HG03457 (cell line): ENCODE results near the gene ASPSCR1.

ENCODE experiments used
- ATAC-seq: cut with Tn5 transposase; IDR thresholded peaks from one replicate; pipeline ENCODE4 v1.9.1; 2021; ENCODE audit warnings: moderate number of reproducible peaks; ENCODE audit not compliant: unreplicated experiment

The ASPSCR1 gene

DNA sequence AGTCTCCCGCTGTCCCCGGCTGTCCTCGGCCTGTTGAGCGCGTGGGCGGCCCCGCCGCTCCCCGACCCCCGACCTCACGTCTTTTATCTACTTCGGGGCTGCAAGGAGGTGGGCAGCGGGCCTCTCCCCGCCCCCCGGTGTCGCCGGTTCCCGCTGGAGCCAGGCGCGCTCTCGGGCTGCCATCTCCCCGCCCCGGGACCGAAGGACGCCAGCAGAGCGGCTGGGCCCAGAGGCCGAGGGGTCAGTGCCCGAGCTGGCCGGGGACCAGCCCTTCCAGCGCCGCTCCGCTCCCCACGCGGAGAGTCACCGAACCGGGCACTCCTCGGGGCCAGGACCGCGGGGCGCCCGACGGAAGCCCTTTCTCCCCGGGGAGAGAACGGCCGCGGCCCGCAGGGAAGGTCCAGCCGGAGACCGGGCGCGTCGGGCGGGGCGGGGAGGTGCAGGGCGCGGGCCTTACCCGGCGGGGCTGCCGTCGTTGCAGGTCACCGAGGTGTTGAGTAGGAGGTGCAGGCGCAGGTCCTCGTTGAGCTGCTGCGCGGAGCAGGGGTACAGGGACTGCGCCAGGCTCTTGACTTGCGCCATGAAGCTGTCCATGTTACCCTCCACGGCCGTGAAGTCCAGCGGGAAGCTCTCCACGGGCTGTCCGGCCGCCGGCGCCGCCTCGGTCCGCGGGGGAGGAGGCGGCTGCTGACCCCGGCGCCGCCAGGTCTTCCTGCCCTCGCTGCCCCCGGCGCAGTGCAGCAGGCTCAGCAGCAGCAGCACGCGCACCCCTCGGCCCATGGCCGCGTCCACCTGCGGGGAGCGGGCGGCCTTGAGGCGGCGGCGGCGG lies 17.1 kb upstream of the ASPSCR1 start:
- ATAC-seq, result no peak

DNA sequence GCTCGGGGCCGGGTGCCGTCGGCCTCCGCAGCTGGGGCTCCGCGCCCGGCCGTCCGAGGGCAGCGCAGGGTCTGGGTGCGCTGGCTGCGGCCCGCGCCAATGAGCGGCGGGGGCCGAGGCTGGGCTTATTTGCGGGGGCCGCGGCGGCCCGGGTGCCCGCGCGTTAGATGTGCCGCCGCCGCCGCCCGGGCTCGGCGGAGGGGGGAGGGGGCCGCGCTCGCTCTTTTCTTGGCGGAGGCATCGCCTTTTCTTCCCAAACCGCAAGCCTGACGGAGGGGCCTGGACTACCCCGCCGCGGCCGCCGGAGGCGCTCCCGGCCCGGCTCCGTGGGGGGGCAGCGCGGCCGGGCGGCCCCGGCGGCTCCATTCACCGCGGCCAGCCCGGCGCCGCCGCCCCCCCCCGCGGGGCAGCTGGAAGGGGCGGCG lies 16.3 kb upstream of the ASPSCR1 start, which contains the start of gene NOTUM:
Gene NOTUM, minus strand, starts transcription at position 101 of the 425 bp plus-strand sequence. CDS start 278 bp downstream, outside the sequence.
- no peak for ATAC-seq

DNA sequence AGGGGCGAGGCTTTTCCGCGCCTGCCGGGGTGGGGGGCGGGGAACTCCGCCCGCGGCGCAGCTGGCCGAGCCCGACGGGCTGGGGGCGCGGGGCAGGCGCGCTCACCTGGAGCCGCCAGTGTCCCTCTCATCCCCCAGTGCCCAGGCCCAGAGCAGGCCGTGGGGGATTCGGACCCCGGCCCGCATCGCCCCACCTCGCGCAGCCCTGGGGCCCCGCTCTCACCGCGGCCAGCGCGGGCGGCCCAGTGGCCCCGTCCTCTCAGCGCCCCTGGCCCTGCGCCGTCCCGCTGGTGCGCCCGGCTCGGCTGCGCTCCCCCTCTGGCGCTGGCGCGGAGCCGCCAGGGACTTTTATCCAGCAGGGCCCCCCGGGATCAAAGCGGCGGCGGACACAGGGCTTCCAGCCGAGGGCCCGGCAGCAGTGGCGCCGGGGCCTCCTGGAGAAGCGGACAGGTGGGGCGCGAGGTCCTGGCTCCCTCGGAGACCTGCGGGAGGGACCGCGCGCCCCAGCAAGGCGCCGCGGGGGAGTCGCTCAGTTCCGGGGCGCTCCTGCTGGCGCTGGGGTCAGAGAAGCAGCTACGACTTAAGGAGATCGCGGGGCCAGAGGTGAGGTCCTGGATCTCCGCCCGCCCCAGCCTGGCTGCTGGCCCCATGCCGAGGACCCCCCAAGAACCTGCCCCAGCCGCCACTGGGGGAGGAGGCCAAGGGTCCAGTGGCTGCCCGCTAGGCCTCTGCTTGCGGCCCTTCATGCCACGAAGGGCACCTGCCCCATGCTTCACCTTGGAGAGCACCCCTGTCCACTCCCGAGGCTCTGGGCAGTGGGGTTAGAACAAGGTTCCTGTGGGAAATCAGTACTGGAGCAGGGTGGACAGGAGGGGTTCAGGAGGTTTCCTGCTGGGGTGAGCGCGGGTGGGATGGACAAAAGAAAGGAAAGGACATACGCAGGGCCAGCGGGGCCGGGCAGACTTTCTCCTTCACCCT lies 15.6 kb upstream of the ASPSCR1 start:
- no peak for ATAC-seq

DNA sequence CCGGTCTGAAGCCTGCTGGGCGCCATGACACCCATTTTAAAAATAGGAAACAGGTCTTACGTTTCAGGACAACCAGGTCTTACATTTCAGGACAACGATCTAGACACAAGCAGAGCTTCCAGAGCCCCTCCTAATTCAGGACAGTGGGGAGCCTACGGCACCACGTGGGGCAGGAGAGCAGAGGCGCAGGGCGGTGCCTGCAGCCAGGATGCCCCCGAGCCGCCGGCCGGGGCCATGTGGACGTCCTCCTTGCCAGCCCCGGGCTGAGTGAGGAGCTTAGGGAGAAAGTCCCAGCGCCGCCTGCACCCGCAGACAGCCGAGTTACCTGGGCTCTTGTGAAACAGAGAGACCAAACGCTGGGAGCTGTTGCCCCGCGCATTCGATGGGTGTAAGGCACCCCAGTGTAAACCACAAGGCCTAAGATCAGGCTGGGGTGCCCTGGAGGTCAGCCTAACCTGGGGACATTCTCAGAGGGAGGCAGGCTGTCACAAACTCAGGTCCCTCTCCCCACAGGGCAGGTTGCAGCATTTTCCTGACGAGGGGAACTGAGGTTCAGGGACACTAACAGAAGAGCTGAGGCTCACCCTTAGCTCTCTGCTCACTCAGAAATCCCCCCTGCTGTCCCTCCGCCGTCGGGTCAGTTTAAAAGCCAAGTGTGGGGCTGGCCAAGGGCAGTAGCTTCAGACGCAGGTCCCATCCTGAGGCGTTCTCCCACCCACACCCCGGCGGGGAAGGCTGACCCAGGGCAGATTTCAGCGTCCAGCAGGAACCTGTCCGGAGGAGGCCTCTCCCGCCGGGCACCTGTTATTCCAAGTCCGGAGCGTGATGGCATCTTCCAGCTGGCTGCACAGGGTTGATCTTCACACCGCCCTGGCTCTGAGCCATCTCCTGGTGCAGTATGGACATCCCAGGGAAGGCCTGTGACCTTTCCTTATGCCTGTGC lies 14.7 kb upstream of the ASPSCR1 start:
- no peak for ATAC-seq

DNA sequence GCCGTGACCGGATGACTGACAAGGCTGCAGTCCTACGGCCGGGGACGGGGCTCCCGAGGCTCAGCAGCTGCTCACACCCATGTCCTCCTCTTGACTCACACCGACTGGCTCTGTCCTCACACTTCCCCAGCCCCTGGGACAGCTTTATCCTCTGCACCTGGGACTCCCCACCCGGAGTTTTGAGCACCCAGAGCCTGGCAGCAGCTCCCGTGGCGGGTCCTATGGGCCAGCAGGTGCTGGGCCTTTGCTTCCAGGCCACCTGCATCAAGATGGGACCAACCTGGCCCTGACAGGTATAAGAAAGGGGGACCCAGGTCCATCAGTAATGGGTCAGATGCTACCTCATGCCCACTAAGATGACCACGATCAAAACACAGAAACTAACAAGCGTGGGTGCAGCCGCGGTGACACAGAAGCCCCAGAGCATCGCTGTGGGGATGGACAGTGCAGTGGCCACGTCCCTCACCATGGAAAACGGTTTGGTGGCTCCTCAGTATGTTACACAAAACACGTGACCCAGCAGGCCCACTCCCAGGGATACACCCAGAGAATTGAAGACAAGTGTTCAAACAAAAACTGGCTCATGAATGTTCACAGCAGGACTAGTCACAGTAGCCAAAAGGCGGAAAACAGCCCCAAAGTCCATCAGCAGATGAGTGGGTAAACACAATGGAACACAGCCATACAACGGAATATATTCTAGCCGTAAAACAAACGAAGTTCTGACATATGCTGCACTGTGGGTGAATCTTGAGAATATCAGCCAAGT lies 13.2 kb upstream of the ASPSCR1 start:
- no peak for ATAC-seq

DNA sequence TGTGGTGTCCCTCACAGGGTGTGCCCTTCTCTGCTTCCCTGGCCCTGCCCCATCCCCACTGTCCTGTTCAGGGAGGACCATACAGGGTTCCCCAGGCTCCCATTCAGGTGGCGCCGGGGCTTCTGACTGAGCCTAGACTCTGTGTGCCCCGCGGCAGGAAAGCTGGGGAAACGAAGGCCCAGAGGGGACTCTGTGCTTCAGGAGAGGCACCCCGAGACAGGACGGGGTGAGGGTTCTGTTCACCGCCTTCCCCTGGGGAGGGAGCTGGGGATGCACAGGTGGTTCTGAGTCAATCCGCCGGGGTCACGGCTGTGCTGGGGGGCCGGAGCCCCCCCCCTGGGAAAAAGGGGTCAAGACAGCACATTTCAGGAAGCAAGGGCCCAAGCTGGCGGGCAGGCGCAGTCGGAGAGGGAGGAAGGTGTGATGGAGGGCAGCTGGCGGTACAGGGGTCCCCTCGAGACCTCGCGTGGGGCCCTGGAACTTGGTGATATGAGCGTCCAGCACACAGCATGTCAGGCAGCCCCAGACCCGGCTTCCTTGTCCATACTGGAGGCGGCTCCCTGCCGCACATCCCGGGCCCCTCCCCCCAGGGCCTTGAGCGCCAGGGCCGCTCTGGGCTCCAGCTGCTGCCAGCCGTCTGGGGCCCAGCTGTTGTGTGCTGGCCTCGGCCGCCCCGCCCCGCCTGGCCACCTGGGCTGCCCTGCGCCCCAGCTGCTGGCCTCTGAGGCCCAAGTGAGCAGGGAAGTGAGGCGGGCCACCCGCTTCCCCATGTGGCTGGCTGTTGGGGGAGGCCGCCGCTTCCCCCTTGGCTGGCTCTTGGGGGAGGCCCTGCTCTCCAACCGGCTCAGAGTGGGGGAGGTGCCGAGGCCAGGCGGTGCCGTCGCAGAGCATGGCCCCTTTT lies 10.8 kb upstream of the ASPSCR1 start:
- no peak for ATAC-seq

DNA sequence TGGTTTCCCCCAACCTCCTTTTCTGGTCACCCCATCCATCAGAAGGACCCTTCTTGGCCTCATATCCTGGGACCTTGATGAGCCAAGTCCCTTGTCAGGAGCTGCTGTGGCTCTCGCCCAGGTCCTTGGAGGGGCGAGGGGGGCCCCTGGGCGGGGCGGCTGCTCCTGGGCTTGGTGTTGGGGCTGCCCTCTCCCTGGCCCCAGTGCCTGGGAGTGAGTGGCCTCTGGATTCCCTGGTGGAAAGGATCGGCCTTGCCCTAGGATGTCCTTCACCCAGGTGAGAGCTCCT lies 10.2 kb upstream of the ASPSCR1 start:
- no peak for ATAC-seq

DNA sequence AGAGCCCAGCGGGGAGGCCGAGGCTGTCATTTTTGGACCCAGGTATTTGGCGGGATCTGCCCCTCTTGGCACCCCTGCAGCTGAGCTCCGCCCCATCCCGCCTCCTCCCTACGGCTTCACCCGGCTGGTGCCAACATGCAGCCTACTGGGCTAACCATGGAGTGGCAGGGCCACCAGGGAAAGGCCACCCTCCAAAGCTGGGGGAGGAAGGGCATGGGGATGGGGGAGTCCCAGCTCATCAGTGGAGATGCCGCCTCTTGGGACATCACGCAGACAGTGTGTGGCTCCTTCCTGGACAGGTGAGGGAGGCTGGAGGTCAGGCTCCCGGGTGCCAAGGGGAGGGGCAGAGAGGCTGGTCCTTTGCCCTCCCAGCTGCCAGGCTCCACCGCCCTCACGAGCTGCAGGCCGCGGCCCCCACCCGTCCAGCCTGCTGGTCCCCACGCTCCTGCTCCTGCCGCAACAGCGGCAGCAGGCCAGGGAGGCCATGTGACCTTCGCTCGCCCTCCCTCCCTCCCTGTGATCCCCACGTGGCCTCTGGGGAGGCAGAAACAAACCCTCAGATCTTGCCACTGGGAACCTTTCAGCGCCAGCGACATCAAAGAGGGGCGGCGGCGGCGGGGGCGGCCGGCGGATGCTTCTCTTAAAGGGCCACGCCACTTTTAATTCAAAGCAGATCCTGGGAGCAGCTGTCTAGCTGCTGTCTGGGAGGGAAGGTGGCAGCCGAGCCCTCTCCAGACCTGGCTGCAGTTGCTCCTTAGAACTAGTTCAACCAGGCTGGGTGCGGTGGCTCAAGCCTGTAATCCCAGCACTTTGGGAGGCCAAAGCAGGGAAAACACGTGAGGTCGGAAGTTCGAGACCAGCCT lies 9.7 kb upstream of the ASPSCR1 start:
- ATAC-seq, result no peak

DNA sequence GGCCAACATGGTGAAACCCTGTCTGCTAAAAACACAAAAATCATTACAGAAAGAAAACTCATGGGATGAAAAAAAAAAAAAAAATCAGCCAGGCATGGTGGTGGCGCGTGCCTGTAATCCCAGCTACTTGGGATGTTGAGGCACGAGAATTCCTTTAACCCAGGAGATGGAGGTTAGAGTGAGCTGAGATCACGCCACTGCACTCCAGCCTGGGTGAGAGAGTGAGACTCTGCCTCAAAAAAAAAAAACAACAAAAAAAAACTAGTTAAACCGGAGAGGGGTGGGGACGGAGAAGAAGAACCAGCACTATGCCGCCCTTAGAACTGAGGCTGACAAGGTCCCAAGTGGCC lies 9.1 kb upstream of the ASPSCR1 start:
- ATAC-seq, result no peak

DNA sequence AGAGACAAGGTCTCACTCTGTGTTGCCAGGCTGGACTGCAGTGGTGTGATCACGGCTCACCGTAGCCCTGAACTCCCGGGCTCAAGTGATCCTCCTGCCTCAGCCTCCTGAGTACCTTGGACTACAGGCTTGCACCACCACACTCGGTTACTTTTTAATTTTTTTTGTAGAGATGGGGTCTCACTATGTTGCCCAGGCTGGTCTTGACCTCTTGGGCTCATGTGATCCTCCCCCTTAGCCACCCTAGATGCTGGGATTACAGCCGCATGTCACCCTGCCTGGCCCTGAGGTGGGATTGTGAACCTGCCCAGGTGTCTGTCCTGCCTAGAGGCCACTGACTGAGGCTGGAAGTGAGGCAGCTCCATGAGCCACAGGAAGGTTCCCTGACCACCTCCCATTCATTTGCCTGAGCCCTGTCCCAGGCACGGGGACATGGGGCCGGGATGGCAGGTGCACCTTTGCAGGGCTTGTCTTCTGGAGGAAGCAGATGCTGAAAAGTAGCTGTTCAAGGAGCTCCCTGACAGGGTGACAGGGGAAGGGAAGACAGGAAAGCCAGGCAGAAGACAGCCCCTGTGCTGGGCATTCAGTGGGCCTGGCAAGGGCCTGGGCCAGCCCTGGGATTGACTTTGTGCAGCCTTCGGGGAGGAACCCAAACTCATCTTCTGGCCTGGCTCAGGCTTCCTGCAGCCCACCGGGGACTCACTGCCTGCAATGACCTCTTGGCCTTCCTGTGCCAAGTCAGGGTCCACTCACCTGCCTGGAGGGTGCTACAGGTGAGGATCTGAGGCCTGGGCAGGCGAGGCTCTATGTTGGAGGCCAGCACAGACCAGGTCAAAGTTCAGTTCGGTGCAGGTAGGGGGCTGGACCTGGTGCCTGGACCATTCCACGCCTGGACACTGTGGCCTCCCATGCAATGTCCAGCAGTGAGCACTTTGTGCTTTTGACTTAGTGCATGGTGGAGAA lies 8.3 kb upstream of the ASPSCR1 start:
- ATAC-seq, result no peak

DNA sequence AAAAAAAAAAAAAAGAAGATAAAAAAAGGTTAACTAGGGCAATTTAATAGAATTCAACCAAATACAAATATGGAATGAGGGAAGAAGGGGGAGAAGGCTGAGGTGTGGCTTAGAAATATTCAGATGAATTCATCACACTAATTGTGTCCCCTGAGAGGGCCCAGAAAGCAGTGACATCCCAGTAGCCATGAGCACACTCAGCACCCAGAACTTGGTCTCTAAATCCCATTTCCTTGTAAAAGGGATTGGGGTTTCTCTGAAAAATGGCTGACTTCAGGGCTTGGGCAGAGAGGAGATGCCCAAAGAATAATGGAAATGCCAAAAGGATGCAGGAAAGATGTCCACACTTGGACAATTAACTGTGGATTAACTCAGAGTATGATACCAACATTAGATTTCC lies 4.0 kb upstream of the ASPSCR1 start:
- no peak for ATAC-seq

DNA sequence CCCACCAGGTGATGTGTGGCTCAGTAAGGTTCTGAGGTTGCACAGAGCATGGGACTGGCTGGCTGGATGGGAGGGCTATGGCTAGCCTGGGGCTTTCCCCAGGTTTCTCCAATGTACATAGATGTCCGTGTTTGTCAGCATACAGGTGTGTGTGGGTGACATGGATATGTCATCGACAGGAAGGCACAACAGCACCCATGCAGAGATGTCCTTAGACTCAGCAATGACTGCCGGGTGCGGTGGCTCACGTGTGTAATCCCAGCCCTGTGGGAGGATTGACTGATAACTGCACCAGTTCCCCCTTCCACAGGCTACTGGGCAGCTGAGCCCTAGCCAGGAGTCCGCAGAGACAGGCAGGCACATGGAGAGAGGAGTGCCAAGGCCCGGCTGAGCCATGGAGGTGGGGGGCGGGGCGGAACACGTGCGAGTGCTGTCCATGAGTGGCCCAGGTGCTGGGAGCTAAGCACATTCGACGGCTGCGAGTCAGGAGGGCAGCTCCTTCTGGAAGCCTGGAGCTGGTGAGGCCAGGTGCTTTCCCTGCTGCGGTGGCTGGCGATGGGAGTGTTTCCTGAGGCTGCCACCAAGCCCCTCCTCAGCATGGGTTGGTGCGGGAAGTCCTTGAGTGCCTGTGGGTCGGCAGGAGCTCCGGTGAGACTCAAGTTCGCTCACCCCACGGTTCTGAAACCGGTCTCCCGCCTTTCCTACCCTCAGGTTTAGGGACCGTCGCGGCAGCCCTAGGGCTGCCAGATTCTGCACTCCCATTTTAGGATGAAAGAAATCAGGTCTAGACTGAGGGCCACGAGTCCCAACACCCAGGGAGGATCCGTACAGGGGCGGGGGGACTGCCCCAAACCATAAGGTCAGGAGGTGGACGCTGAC lies 858 bp upstream of the ASPSCR1 start:
- no peak for ATAC-seq

DNA sequence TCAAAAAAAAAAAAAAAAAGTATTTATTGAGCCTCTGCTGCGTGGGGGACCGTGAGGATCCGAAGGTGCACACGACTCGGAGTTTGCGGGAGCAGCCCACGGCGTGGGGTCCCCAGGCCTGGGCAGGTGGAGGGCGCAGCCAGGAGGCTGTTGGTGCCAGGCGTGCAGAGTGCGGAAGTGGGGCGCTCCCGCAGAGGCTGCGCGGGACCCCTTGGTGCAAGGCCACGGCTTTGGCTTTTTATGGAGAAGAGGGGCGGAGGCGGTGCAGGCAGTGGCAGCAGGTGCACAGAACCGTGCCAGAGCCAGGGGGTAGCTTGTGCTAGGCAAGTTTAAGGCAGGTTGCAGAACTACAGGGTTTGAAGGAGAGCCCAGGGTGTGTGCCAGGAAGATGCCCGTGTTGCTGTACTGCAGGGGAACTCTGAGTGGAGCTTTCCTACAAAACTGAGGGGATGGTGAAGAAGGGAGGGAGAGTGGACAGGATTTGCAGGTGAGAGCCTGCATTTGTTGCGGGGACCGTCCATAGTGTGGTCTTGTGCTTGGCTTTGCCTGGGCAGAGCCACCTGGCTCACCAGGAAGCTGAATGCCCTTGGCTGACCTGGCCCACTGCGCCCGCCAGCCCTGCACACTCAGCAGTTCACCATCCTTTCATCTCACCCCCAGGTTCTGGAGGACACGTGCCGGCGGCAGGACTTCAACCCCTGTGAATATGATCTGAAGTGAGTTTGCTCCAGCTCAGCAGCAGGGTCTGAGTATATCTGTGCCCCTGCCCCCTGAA lies 1.3 kb downstream of the ASPSCR1 start:
- ATAC-seq, result no peak

DNA sequence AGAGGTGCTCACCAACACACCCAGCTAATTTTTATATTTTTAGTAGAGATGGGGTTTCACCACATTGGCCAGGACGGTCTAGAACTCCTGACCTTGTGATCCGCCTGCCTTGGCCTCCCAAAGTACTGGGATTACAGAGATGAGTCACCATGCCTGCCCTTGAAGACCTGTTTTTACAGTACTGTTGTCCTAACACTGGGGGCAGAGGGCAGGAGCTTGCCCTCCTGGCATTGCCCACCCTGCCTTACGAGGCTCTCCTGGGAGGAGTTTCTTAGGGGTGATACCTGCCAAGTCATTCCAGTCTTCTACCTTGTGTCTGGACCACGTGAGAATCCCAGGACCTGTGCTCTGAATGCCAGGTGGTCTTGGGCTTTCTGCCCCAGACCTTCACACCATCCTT lies 2.7 kb downstream of the ASPSCR1 start:
- ATAC-seq, result no peak

DNA sequence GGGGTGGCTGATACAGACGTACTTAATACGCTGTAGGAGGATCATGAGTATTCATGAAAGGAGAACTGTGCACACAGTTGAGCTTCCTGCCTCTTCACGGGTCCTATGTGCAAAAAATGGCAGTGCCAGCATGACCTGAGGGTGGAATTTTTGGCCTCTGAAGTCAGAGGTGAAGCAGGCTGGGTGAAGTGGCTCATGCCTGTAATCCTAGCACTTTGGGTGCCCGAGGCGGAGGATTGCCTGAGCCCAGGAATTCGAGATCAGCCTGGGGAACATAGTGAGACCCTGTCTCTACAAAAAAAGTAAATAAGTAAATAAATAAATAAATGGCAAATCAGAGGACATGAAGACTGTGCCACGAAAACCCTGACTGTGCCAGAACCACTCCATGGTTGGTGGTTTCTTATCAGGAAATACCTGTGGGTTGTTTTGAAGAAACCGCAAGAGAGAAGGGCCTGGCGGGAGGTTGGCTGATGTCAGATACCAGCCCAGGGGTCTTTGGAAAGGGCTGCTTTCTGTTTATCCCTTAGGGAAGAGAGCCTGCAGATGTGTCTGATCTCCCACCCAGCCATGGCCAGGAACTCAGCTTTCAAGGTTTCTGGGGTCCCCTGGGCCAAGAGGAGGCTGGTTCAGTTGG lies 3.4 kb downstream of the ASPSCR1 start:
- no peak for ATAC-seq
